ENCODE data around the gene BRMS1.

BRMS1 gene

GRCh38 chr11:66337103-66337899, 7.6 kb downstream of the BRMS1 start:
- no peak for FAIRE-seq
- DNase-seq (ENCODE audit: low spot score) = peak; percentile 14

- peak; percentile 99 for DNase-seq (ENCODE audit: low spot score)
- FAIRE-seq = peak; percentile 91
These were observed 8.4 kb downstream of the BRMS1 start, which contains the start of gene RIN1 for GRCh38 chr11:66336234-66337102. TSS of gene RIN1 (minus strand) at chr11:66336434. CDS start at chr11:66336402, 32 bp downstream.

GRCh38 chr11:66335531-66336233, 9.2 kb downstream of the BRMS1 start:
- DNase-seq (ENCODE audit: low spot score) (peak; percentile 47), FAIRE-seq (no peak)

GRCh38 chr11:66334605-66335442, 10.1 kb downstream of the BRMS1 start:
- no peak for FAIRE-seq

GRCh38 chr11:66333896-66334604, 10.9 kb downstream of the BRMS1 start:
- no peak for FAIRE-seq
- no peak for DNase-seq (ENCODE audit: low spot score)

More at GRCh38 chr11:66334605-66335442, 10.1 kb downstream of the BRMS1 start:
- no peak for DNase-seq (ENCODE audit: low spot score)

DNA sequence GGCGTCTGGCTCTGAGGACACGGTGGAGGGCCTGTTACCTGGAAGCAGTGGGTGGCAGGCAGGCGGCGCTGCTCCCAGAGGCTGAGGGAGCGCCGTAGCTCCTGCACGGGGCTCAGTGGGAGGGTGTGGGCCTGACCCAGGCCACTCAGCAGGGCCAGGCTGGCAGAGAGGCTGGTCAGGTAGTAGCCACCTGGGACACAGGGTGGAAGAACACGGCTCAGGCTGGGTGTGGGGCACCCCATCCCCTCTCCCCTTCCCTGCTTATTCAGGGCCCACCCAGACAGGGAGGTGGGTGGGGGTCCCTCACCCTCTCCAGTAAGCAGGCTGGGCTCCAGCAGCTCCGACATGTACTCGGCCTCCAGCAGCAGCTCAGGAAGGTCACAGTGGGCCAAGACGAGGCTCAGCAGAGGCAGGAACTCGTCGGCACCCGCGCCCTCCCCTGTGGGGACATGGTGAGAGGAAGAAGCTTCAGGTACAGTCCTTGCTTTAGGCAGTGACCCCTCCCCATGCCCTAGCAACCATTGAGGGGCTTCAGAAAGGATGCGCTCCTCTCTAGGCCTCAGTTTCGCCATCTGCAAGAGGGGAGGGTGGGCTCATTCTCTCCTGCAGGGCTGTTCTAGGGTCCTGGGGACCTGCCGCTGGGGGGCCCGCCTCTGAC, 11.6 kb downstream of the BRMS1 start:
- no peak for DNase-seq (ENCODE audit: low spot score)
- FAIRE-seq = no peak

- FAIRE-seq (no peak), DNase-seq (ENCODE audit: low spot score) (no peak)
These were observed 12.3 kb downstream of the BRMS1 start for GRCh38 chr11:66332371-66333219.

DNA sequence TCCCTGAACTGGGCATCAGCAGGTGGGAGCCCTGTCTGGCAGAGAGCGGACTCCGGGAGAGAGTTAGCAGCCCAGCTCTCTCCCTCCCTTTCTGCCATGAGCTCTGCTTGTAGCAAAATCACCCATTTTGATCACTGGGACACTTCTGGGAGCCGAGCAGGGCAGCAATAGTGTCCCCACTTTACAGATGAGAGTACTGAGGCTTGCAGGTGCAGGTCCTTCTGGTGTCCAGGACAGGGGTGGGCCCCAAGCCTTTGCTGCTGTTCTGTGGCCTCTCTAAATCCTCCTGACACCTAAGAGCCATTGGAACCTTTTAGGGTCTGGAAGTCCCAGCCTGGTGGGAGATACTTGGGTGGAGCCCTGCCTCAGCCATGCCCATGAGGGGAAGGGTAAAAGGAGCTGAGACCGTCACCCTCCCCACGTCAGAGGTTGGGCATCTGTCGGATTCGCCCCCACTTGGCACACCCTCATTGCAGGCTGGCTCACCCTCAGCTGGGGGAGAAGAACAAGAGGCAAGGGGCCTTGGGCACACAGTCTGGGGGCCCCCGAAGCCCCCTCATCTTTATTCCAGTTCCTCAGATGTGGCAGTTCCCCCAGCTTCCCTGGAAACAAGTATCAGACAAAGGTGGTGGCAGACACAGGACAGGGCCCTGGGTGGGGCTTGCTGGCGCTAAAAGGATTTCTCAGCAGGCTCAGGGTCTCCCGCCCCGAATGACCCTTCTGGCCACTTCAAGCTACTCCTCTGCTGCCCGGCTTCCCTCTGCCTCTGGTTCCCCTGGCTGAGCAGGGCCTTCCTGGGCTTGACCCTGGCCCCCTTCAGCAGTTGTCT, 13.1 kb downstream of the BRMS1 start:
- no peak for FAIRE-seq
- no peak for DNase-seq (ENCODE audit: low spot score)

DNA sequence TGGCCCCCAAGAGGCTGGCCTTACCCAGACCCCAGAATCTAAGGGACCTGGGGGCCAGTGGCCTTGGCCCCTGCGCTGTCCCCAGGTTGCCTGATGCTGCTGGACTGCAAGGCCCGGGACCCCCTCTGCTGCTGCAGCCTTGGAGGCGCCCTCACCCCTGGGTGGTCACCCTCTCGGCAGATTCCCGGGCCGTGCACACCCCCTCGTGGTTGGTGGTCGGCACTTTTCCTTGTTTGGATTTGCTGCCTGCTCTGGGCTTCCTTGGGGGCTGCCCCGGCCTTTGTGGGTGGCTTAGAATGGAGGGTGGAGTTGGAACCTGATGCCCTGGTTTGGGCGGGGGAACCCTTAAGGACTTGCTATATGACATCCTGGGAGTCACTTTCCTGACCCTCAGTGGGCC, 14.0 kb downstream of the BRMS1 start:
- DNase-seq (ENCODE audit: low spot score) (no peak), FAIRE-seq (no peak)

- no peak for FAIRE-seq
These were observed 15.7 kb downstream of the BRMS1 start for GRCh38 chr11:66329165-66329673.

GRCh38 chr11:66328302-66329144, 16.4 kb downstream of the BRMS1 start:
- no peak for FAIRE-seq
- DNase-seq (ENCODE audit: low spot score) = peak; percentile 43

More at GRCh38 chr11:66329165-66329673, 15.7 kb downstream of the BRMS1 start:
- DNase-seq (ENCODE audit: low spot score) = no peak

- no peak for FAIRE-seq
- DNase-seq (ENCODE audit: low spot score) = no peak
These were observed 16.9 kb downstream of the BRMS1 start for GRCh38 chr11:66328031-66328301.

GRCh38 chr11:66327171-66328030, 17.5 kb downstream of the BRMS1 start:
- FAIRE-seq (no peak), DNase-seq (ENCODE audit: low spot score) (peak; percentile 10)

- peak; percentile 14 for DNase-seq (ENCODE audit: low spot score)
- FAIRE-seq = no peak
These were observed 18.4 kb downstream of the BRMS1 start for GRCh38 chr11:66326261-66327111.

- no peak for FAIRE-seq
- no peak for DNase-seq (ENCODE audit: low spot score)
These were observed 19.6 kb downstream of the BRMS1 start for GRCh38 chr11:66325263-66325671.

Data from RCC 7860 (cell line).